Superior temporal gyrus (tissue), 1 donor: ENCODE data around the gene GPHN.
"Not testable (repeated sequence)": the region's sequence is repeated elsewhere in the genome, so short reads cannot be mapped to it uniquely, and the experiment has no call there.

Source experiments
- DNase-seq: peaks from one replicate; pipeline ENCODE4 v3.0.0-alpha.2; 2016; ENCODE audit errors: extremely low spot score

The GPHN gene

DNA sequence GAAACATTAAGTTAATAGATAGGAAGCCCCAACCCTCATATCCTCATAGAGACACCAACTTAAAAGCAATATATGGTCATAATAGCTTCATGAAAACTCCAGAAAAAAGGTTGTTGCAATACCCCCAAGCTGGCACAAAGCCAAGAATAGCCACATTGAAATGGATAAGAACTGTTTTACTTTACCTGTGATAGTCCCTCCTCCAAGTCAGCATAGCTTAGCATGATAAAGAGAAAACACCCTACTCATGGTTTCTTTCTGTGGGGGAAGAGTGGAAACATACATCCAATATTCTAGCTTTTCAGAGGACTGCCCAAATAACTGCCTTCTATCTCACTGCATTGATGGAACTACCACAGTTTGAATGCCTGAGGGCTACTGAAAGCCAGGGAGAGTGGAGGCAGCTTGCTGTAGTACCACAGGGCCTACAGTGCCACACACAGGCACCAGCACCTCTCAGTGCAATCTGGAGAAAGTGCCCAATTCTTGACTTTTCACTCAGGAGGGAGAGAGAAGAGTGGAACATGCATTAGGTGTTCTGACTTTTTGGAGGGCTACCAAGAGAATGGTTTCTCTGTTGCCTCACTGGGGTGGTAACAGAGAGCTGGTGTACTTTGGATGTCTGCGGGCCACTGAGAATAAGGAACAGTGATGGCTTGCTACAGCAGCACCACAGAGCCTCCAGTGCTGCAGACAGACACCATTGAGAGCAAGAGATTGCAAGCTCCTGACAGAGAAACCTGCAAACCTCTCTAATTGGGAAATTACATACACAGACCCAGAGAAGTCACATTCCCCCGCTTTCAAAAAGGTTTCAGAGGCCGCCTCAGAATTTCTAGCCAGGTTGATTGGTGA, 524.2 kb downstream of the GPHN start:
- no peak for DNase-seq

DNA sequence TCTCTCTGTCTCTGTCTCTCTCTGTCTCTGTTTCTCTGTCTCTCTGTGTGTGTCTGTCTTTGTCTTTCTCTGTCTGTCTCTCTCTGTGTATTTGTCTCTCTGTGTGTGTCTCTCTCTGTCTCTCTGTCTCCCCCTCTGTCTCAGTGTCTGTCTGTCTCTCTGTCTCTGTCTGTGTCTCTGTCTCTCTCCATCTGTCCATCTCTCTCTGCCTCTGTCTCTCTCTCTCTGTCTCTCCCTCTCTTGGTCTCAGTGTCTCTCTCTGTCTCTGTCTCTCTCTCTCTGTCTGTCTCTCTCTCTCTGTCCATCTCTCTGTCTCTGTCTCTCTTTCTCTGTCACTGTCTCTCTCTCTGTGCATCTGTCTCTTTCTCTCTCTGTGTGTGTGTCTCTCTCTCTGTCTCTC, 537.5 kb downstream of the GPHN start:
- DNase-seq = no peak

GRCh38 chr14:67050896-67051295, 542.9 kb downstream of the GPHN start:
- no peak for DNase-seq

DNA sequence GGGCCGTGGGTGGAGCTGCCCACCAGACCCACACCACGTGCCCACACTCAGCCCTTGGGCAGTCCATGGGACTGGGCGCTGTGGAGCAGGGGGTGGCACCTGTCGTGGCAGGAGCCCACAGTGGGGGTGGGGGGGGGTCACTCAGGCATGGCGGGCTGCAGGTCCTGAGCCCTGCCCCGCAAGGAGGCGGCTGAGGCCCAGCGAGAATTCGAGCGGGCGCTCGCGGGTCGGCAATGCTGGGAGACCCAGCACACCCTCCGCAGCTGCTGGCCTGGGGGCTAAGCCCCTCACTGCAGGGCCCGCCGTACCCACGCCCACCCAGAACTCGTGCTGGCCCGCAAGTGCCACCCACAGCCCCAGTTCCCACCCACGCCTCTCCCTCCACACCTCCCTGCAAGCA, 548.7 kb downstream of the GPHN start:
- DNase-seq = no peak

DNA sequence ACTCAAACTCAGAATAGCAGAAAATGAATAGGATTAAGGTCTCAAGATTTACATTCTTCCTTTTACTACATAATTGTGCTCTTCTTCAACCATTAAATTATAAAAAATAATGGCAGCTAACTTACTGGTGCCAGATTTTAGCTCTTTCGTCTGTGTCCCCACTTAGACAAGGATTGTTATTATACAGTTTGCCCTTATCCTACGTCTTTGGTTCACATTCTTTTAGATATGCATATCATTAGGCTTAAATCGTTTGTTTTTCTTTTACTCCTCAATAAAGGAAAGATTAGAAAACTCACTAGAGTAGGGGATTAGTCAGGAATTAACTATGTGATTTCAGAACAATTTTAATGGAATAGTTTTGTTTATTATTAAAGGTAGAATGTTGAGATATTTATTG, 551.6 kb downstream of the GPHN start:
- DNase-seq = no peak

GRCh38 chr14:67060546-67060945, 552.6 kb downstream of the GPHN start:
- no peak for DNase-seq

DNA sequence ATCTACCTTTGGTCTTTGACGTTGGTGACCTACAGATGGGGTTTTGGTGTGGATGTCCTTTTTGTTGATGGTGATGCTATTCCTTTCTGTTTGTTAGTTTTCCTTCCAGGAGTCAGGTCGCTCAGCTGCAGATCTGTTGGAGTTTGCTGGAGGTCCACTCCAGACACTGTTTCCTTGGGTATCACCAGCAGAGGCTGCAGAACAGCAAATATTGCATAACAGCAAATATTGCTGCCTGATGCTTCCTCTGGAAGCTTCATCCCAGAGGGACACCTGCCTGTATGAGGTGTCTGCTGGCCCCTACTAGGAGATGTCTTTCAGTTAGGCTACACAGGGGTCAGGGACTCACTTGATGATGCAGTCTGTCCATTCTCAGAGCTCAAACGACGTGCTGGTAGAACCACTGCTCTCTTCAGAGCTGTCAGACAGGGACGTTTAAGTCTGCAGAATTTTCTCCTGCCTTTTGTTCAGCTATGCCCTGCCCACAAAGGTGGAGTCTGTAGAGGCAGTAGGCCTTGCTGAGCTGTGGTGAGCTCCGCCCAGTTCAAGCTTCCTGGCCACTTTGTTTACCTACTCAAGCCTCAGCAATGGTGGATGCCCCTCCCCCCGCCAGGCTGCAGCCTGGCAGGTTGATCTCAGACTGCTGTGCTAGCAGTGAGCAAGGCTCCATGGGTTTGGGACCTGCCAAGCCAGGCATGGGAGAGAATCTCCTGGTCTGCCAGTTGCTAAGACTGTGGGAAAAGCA, 559.3 kb downstream of the GPHN start:
- not testable (repeated sequence) for DNase-seq

DNA sequence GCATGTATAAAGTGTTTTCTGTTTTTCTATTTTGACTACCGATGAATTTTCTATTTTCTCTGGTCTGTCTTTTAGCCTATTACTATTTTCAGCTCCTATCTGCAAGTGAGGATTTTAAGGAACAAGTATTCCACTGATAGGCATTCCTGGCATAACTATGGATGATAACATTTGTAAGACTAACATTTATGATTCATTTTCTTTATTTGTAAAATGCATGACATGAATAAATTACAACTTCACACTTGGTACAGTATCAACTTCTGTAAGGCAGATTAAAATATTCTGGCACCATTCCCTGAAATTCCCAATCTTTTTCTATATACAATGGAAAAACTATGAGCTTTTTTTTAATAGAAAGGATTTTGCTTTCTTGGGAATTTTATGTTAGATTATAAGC, 560.3 kb downstream of the GPHN start:
- DNase-seq = peak; percentile 17

DNA sequence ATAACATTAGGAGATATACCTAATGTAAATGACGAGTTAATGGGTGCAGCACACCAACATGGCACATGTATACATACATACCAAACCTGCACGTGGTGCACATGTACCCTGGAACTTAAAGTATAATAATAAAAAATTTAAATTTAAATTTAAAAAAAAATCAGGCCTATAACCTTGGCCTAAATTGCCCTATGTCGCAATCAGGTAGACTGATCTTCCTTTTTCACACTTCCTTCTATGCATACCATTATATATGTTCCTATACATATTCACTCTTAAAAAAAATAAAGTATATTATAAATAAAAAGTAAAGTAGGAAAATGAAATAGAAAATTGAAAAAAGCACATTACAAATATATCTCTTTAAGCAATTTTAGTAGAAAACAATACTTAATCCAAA, 563.6 kb downstream of the GPHN start:
- no peak for DNase-seq

GRCh38 chr14:67077921-67078320, 570.0 kb downstream of the GPHN start:
- peak; percentile 72 for DNase-seq

DNA sequence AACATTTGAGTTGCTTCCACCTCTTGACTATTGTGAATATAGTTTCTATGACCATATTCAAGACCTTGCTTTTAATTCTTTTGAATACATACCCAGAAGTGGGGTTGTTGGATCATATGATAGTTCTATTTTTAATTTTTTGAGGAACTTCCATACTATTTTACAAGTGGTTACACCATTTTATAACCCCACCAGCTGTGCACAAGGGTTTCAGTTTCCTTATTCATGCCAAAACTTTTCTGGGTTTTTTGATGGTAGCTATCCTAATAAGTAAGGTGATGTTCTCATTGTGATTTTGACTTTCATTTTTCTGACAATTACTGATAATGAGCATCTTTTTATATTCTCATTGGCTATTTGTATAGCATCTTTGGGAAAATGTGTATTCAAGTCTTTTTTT, 571.9 kb downstream of the GPHN start:
- DNase-seq = no peak

DNA sequence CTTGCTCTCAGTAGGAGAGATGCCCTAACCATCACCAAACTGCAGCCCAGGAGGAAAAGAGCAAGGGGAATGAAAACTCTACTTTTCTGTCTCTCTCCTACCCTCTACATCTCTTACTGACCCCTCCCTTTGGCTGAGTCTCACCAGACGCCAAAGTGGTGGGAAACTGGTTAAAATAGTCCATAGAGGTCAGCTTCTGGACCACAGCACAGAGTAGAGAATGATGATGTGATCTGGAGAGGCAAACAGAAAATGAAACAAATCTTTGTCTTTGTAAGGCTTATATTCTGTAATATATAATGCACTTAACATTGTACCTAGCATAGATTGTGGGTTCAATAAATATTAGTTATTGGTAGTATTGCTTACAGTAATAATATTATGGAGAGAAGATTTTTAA, 600.3 kb downstream of the GPHN start:
- no peak for DNase-seq

- DNase-seq = no peak
Observed at GRCh38 chr14:67111022-67111421, 603.1 kb downstream of the GPHN start.

DNA sequence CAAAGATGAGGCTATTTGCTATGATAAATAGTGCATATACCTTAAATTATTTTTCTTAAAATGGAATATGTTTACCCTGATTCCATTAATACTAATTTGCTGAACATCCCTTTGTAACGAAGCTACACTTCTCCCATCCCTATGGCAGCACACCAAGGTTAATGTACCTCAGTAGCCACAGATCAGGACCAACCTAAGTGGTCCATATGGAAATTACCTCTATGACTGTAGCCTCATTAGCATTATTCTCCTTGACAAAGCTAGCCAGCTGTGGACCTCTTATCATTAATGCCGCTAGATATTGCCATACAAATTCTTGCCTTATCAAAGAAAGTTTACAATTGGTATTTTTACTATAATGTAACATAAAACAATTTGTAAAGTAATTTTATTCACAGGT, 604.4 kb downstream of the GPHN start:
- no peak for DNase-seq

GRCh38 chr14:67127174-67127573, 619.2 kb downstream of the GPHN start:
- DNase-seq = no peak

GRCh38 chr14:67129768-67130167, 621.8 kb downstream of the GPHN start:
- DNase-seq = no peak

GRCh38 chr14:67131691-67132090, 623.7 kb downstream of the GPHN start:
- no peak for DNase-seq

DNA sequence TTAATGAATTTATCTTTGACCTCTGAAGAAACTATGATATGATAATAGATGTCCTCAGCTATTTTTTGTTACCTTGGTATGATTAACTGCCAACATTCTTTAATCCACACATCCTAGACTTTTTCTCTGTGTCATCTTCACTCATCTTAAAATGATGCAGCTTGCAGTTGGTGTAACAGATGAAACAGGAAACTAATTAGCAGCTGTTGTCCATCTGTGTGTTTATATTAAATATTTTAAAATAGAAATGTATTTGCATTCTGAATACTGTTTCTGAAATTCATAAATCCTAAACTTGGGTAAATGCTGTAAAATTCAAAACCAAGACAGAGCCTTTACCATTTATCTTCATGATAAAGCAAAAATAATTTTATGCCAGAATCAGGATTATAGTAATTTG, 625.2 kb downstream of the GPHN start:
- DNase-seq = no peak

DNA sequence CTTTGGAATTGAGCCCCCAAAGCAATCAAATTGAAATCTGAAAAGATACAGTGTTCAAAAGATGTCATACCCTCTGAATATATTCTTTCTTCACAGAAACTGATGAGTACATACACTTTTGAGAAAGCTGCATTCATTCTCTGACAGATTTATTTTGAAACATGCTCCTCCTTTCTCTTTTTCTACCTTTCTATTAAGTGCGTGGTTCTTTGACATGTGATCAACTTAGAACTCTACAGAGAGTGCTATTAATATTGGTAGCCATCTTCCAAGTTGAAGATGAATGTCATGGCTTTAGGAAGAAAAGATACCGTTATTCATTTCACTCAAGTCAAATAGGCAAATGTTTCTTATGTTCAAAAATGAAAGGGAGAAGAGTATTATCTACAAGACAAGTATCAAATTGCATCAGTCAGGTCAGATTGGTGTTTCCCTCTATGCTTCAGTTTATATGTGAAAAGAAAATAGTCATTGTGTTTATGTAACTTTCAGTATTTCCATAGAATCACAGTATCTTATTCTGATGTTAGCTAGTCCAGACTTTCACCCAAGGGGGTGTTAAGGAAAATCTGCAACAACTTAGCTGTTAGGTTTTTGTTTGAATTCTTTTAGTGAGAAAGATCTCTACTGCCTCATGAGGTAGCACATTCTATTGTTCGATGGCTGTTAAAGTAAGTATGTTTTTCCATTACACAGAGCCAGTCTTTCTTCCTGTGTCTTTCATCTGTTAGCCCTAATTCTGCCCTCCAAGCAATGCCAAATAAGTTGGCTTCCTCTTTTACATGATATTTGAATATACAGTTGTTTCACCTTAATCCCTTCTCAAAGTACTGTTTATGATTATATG, 625.9 kb downstream of the GPHN start:
- no peak for DNase-seq

GRCh38 chr14:67137744-67138371, 629.9 kb downstream of the GPHN start:
- DNase-seq = no peak

DNA sequence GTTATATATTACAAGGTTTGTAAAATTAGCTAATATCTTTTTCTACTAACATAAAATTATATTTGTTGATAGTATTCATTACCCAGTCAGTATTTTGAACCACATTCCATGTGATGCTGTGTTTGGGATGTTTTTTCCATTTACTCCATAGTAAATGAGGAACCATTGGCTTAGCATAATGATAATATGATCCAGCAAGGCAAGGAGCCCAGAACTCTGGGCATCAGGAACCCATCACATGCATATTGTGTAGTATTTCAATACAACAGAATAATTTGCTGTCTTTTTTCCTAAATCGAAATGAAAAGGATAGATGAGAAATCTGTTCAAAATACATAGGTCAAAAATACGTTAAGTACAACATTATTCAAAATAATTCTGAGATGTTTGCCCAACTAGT, 632.6 kb downstream of the GPHN start:
- no peak for DNase-seq
